H9 (cell line): ENCODE data around the gene AMER2. TPM values are rescaled to one million over a fixed set of nuclear protein-coding genes. Genes with fewer than 3 reads are reported as not detected.

ENCODE experiments used
- DNase-seq: peaks from one replicate; pipeline ENCODE4 v3.0.0-alpha.2; 2017
- H2AFZ ChIP-seq: one replicate; pipeline ENCODE4 v1.6.1; 2013; ENCODE audit warnings: mild to moderate bottlenecking, low read length, control low read depth, moderate library complexity
- H2AK5ac ChIP-seq: 2 replicates; pipeline ENCODE4 v1.6.1; 2013; ENCODE audit warnings: low read length, control low read depth, mixed read lengths; ENCODE audit not compliant: insufficient read length
- H2BK120ac ChIP-seq: one replicate; pipeline ENCODE4 v1.6.1; 2013; ENCODE audit warnings: low read depth, mild to moderate bottlenecking, low read length, control low read depth, inconsistent platforms; ENCODE audit not compliant: poor library complexity, severe bottlenecking
- H2BK12ac ChIP-seq: 2 replicates; pipeline ENCODE4 v1.6.1; 2013; ENCODE audit warnings: low read length, control low read depth, mixed read lengths, low read depth; ENCODE audit not compliant: insufficient read length
- H2BK15ac ChIP-seq: 2 replicates; pipeline ENCODE4 v1.6.1; 2013; ENCODE audit warnings: low read depth, low read length, control low read depth
- H2BK20ac ChIP-seq: one replicate; pipeline ENCODE4 v1.6.1; 2013; ENCODE audit warnings: low read depth, mild to moderate bottlenecking, low read length, control low read depth, inconsistent platforms; ENCODE audit not compliant: poor library complexity, severe bottlenecking
- H2BK5ac ChIP-seq: 2 replicates; pipeline ENCODE4 v1.6.1; 2013; ENCODE audit warnings: low read length, control low read depth, mixed read lengths; ENCODE audit not compliant: insufficient read length
- H3K14ac ChIP-seq: 2 replicates; pipeline ENCODE4 v1.6.1; 2013; ENCODE audit warnings: low read length, control low read depth; ENCODE audit not compliant: insufficient read depth
- H3K18ac ChIP-seq: 2 replicates; pipeline ENCODE4 v1.6.1; 2013; ENCODE audit warnings: low read depth, mild to moderate bottlenecking, mixed read lengths, low read length, control low read depth; ENCODE audit not compliant: insufficient read length
- H3K23ac ChIP-seq: 2 replicates; pipeline ENCODE4 v1.6.1; 2013; ENCODE audit warnings: low read length, control low read depth, mixed read lengths, low read depth; ENCODE audit not compliant: insufficient read length
- H3K23me2 ChIP-seq: 2 replicates; pipeline ENCODE4 v1.6.1; 2013; ENCODE audit warnings: low read depth, mild to moderate bottlenecking, mixed read lengths, low read length, control low read depth; ENCODE audit not compliant: insufficient read length, poor library complexity, severe bottlenecking
- H3K27ac ChIP-seq: 2 replicates; pipeline ENCODE4 v1.5.1; 2013; ENCODE audit warnings: low read length, control low read depth, mixed read lengths, low read depth; ENCODE audit not compliant: insufficient read length
- H3K27me3 ChIP-seq: 2 replicates; pipeline ENCODE4 v1.6.1; 2013; ENCODE audit warnings: low read length, control low read depth, inconsistent platforms; ENCODE audit not compliant: insufficient read depth
- H3K4ac ChIP-seq: 2 replicates; pipeline ENCODE4 v1.6.1; 2013; ENCODE audit warnings: low read depth, mild to moderate bottlenecking, control low read depth, inconsistent platforms, low read length, moderate library complexity
- H3K4me1 ChIP-seq: 2 replicates; pipeline ENCODE4 v1.6.1; 2013; ENCODE audit warnings: low read length, control low read depth, inconsistent platforms; ENCODE audit not compliant: insufficient read depth
- H3K4me2 ChIP-seq: 2 replicates; pipeline ENCODE4 v1.6.1; 2013; ENCODE audit warnings: low read length, control low read depth, mixed read lengths; ENCODE audit not compliant: insufficient read length, insufficient read depth
- H3K56ac ChIP-seq: 2 replicates; pipeline ENCODE4 v1.6.1; 2013; ENCODE audit warnings: low read depth, mild to moderate bottlenecking, mixed read lengths, low read length, control low read depth; ENCODE audit not compliant: insufficient read length
- H3K79me1 ChIP-seq: 2 replicates; pipeline ENCODE4 v1.6.1; 2013; ENCODE audit warnings: low read depth, mild to moderate bottlenecking, moderate library complexity, low read length, control low read depth, inconsistent platforms; ENCODE audit not compliant: insufficient read depth, poor library complexity, severe bottlenecking
- H3K79me2 ChIP-seq: 2 replicates; pipeline ENCODE4 v1.6.1; 2013; ENCODE audit warnings: low read length, control low read depth, inconsistent platforms; ENCODE audit not compliant: insufficient read depth
- H3K9ac ChIP-seq: 2 replicates; pipeline ENCODE4 v1.6.1; 2013; ENCODE audit warnings: low read length, control low read depth, mixed read lengths; ENCODE audit not compliant: insufficient read length; ENCODE audit errors: extremely low read depth
- H3K9me3 ChIP-seq: one replicate; pipeline ENCODE4 v1.6.1; 2013; ENCODE audit warnings: low read depth, low read length, inconsistent platforms; ENCODE audit not compliant: control insufficient read depth
- H3T11ph ChIP-seq: one replicate; pipeline ENCODE4 v1.6.1; 2013; ENCODE audit warnings: mild to moderate bottlenecking, low read length, control low read depth, inconsistent platforms
- H4K20me1 ChIP-seq: one replicate; pipeline ENCODE4 v1.6.1; 2013; ENCODE audit not compliant: control insufficient read depth, insufficient read length, insufficient read depth
- H4K5ac ChIP-seq: 2 replicates; pipeline ENCODE4 v1.6.1; 2013; ENCODE audit warnings: low read depth, mild to moderate bottlenecking, mixed read lengths, low read length, control low read depth; ENCODE audit not compliant: insufficient read length
- H4K8ac ChIP-seq: replicated peaks from 2 replicates; pipeline ENCODE4 v1.6.1; 2013; ENCODE audit warnings: low read length, control low read depth, mixed read lengths, low read depth; ENCODE audit not compliant: insufficient read length
- H4K91ac ChIP-seq: 2 replicates; pipeline ENCODE4 v1.6.1; 2013; ENCODE audit warnings: low read depth, mild to moderate bottlenecking, moderate library complexity, mixed read lengths, low read length, control low read depth; ENCODE audit not compliant: insufficient read length
- H3K27ac Mint-ChIP-seq, 3 experiments: 2 replicates in 2 of 3; 3 replicates in 1 of 3; pipeline ENCODE4 v1.8.0; 2020 to 2021; ENCODE audit warnings: mixed read lengths in 3 of 3, mild to moderate bottlenecking in 1 of 3, moderate library complexity in 1 of 3
- H3K27me3 Mint-ChIP-seq: 2 replicates; pipeline ENCODE4 v1.8.0; 2021; ENCODE audit warnings: low read depth, mild to moderate bottlenecking, moderate library complexity, mixed read lengths
- H3K36me3 Mint-ChIP-seq, 3 experiments: 2 replicates in 2 of 3; 3 replicates in 1 of 3; pipeline ENCODE4 v1.8.0; 2020 to 2021; ENCODE audit warnings: low read depth in 3 of 3, mixed read lengths in 3 of 3; ENCODE audit not compliant: insufficient read depth in 1 of 3
- H3K4me1 Mint-ChIP-seq, 2 experiments: 2 replicates each; pipeline ENCODE4 v1.8.0; 2020; ENCODE audit warnings: mixed read lengths in 2 of 2
- H3K4me3 Mint-ChIP-seq, 2 experiments: 2 replicates in 1 of 2; 3 replicates in 1 of 2; pipeline ENCODE4 v1.8.0; 2020 to 2021; ENCODE audit warnings: mild to moderate bottlenecking in 2 of 2, mixed read lengths in 2 of 2, moderate library complexity in 1 of 2
- H3K9me3 Mint-ChIP-seq, 2 experiments: 2 replicates in 1 of 2; 3 replicates in 1 of 2; pipeline ENCODE4 v1.8.0; 2020; ENCODE audit warnings: mild to moderate bottlenecking in 2 of 2, mixed read lengths in 2 of 2, moderate library complexity in 1 of 2
- CTCF ChIP-seq: fragments of 200-600 bp; sonication (generic); conservative IDR thresholded peaks from 3 replicates; pipeline ENCODE4 v1.8.0; 2021; ENCODE audit warnings: antibody characterized with exemption, mild to moderate bottlenecking
- WGBS: extraction: QIAGEN DNeasy Blood & Tissue Kit; methylation state at CpG from one replicate; pipeline ENCODE4 v1.1.7; 2013; ENCODE audit warnings: missing lambda C conversion rate, low lambda C conversion rate, mixed read lengths; ENCODE audit not compliant: insufficient read length; ENCODE audit errors: extremely low coverage; 5-methylcytosine and 5-hydroxymethylcytosine counted together
- total RNA-seq: library from RNA; stranded (reverse); gene quantifications from 2 replicates; pipeline ENCODE4 v1.2.1, GENCODE V29; 2021

The AMER2 gene
- total RNA-seq, 1 experiment from 2014 or later = 0.02 TPM

GRCh38 chr13:25151626-25152195 is 20.4 kb downstream of the AMER2 start:
- Mint-ChIP-seq H3K27me3 (peaks cover 3% of the 10 kb centered on the region; the same call in 1 of the 2 replicates), H3K36me3 (peaks cover 0 to 5% (median 1%) of the 10 kb centered on the region in 3 experiments; a peak in 2 of 7 replicates), H3K9me3 (peaks cover 4 to 5% of the 10 kb centered on the region in 2 experiments; a peak in 3 of 5 replicates), H3K4me1 (peaks cover 40 to 45% of the 10 kb centered on the region in 2 experiments), H3K4me3 (no peak overlapping the region; a peak in 1 of 5 replicates), H3K27ac (peak overlapping the region in 1 of 3 experiments; percentile 83; a peak in 3 of 7 replicates)
- no peaks in the 10 kb centered on the region for H3K79me1 ChIP-seq
- H3K79me2 ChIP-seq = no peaks in the 10 kb centered on the region
- H3K4ac ChIP-seq = no peak overlapping the region
- TF ChIP-seq CTCF = no peak
- no peak overlapping the region for H3K9ac ChIP-seq
- H2AK5ac ChIP-seq = no peak overlapping the region
- no peak overlapping the region for H4K91ac ChIP-seq
- peaks cover 10% of the 10 kb centered on the region; the same call in 1 of the 2 replicates for H3K4me1 ChIP-seq
- H4K8ac ChIP-seq = no peak overlapping the region
- H3K27ac ChIP-seq = no peak overlapping the region
- no peaks in the 10 kb centered on the region for H4K20me1 ChIP-seq
- no peaks in the 10 kb centered on the region for H3K23me2 ChIP-seq
- no peak overlapping the region for H2BK15ac ChIP-seq
- H2BK5ac ChIP-seq = no peak overlapping the region
- no peak overlapping the region for H2BK120ac ChIP-seq
- no peaks in the 10 kb centered on the region for H3K27me3 ChIP-seq
- no peak overlapping the region for H2BK20ac ChIP-seq
- no CpG with 5 or more reads among the region's 5 CpGs for WGBS
- no peak overlapping the region for H3K18ac ChIP-seq
- H2BK12ac ChIP-seq = no peak overlapping the region
- H4K5ac ChIP-seq = no peak overlapping the region
- H3K56ac ChIP-seq = no peak overlapping the region
- no peak overlapping the region for H3K23ac ChIP-seq
- DNase-seq = no peak
- no peaks in the 10 kb centered on the region for H3K9me3 ChIP-seq
- no peak overlapping the region for H3K4me2 ChIP-seq
- H3T11ph ChIP-seq = no peak overlapping the region
- no peak overlapping the region for H3K14ac ChIP-seq
- no peak overlapping the region for H2AFZ ChIP-seq
